Fibroblast of the aortic adventitia (primary cell): ENCODE measurements around the gene ZMIZ1. TPM values are rescaled to one million over a fixed set of nuclear protein-coding genes. Genes with fewer than 3 reads are reported as not detected.

Experiments
- DNase-seq: peaks from one replicate; pipeline ENCODE4 v3.0.0-alpha.2; 2010; ENCODE audit warnings: low read depth
- H3K4me3 ChIP-seq: 2 replicates; pipeline ENCODE4 v1.5.1; 2011; ENCODE audit warnings: low read depth, mild to moderate bottlenecking, control low read depth, low read length, moderate library complexity
- total RNA-seq: library from RNA; depleted of rRNA; stranded (reverse); fragments of >200 nt; gene quantifications from 2 replicates; pipeline ENCODE4 v1.2.3, GENCODE V29; 2012; ENCODE audit warnings: low replicate concordance
- TF ChIP-seq, protein P1 (sequence below): IDR thresholded peaks from 2 replicates; pipeline ENCODE4 v1.5.1; 2011; ENCODE audit warnings: mild to moderate bottlenecking, low read length, control low read depth, inconsistent platforms; ENCODE audit not compliant: insufficient read depth

The ZMIZ1 gene
- total RNA-seq, 1 donor: 28.1 TPM

DNA sequence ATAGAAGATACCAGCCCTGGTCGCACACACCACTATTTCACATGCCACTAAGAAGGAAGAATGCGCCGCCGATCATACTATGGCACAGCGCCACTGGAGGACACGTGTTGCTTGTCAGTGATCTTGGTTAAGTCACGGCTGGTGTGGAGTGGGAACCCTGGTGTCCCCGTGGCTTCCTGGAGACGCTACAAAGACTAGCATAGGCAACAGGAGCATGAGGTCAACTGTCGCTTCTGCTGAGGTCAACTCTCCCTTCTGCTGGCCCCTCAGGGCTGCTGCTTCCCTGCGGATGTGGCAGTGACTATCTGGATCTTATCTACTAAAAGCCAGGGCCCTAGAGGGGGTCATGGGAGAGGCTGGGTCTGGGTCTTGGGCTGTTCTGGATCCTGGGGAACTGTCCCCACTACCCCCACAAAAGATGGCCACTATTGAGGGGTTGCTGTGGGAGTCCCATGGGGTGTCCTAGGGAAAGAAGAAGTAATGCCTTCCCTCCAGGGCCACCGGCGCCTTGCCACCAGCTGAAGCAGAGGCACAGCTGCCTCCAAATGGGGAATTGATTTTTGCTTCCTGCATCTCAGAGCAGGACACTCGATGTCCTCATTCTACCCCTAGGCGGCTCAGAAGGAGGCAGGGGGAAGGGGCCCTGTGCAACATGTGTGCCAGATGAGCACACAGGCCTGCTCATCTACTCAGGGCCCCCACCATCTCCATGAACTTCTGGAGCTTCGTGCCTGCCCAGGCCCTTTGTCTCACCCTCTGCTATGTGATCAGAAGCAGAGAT, 201.9 kb downstream of the ZMIZ1 start:
- H3K4me3 ChIP-seq: no peak overlapping the region
- TF ChIP-seq, protein P1, sequence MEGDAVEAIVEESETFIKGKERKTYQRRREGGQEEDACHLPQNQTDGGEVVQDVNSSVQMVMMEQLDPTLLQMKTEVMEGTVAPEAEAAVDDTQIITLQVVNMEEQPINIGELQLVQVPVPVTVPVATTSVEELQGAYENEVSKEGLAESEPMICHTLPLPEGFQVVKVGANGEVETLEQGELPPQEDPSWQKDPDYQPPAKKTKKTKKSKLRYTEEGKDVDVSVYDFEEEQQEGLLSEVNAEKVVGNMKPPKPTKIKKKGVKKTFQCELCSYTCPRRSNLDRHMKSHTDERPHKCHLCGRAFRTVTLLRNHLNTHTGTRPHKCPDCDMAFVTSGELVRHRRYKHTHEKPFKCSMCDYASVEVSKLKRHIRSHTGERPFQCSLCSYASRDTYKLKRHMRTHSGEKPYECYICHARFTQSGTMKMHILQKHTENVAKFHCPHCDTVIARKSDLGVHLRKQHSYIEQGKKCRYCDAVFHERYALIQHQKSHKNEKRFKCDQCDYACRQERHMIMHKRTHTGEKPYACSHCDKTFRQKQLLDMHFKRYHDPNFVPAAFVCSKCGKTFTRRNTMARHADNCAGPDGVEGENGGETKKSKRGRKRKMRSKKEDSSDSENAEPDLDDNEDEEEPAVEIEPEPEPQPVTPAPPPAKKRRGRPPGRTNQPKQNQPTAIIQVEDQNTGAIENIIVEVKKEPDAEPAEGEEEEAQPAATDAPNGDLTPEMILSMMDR: no peak
- no peak for DNase-seq

DNA sequence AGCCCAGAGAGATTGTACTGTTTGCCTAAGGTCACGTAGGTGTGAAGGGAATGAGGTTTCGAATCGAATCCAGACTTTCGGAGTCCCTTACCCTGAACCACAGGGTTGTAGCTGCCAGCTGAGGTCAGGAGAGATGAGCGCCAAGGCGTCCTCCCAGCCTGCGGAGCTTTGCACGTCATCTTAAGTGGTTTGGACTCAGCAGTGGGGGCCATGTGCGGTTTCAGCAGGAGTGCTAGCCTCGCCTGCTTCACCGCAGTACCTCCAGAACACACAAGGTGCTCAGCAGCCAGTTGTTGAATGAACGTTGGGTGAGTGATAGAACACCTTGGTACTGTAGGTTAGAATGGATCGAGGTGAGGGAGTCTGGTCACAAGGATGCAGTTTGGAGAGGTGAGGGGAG, 203.6 kb downstream of the ZMIZ1 start:
- TF ChIP-seq, protein P1: no peak
- no peak overlapping the region for H3K4me3 ChIP-seq
- no peak for DNase-seq

DNA sequence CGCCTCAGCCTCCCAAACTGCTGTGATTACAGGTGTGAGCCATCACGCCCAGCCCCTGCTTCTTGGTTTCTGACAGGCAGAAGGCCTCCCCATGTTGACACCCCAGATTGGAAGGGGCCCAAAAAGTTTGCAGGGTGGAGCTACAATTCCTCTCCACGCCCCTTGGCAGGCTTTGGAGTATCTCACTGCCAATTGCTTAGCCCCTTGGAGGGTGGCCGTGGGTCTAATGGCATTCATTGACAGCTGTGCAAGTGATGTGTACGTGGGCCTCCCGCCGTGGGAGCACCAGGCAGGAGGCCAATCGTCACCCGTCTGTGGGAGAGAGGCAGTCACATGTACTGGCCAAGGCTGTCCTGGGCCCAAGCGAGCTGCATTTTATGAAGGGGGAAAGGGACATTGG, 204.8 kb downstream of the ZMIZ1 start:
- DNase-seq: peak; percentile 34
- TF ChIP-seq, protein P1: no peak
- no peak overlapping the region for H3K4me3 ChIP-seq

DNA sequence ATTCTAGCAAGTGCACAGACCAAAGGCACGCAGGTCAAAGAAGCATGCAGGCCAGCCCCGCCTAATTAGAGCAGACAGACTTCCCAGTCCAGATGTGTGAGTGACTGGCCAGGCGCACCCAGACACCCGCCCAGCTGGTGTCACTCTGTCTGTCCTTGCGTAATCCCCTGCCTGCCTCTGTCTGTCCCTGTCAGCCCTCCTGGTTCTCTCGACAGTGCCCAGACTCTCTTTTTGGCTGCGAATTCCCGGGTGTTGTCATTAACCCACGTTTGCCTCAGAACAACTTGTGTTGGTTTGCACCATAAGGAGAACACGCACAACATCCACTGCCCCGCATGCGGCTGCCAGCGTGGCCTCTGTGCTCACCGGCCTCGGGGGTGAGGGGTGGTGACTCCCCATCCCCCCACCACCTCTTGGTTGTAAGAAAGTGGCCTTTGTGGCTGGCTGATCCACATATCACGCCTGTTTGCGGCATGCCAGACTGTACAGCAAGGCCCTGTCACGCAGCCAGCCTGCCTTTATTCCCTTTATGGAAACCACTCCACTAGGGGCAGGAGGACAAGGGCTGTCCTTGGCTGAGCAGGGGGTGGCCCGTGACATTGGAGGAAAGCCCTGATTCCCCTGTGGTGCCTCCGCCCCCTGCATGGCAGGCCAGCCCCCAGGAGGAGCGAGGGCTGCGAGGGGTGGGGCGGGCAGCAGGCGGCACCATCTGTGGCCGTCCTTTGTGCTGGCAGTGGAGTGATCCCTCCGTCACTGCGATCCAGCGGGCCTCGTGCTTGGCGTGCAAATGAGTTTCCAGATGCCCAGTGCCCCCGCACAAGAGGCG, 205.7 kb downstream of the ZMIZ1 start:
- no peak overlapping the region for H3K4me3 ChIP-seq
- peak; percentile 59 for DNase-seq
- TF ChIP-seq, protein P1: no peak

DNA sequence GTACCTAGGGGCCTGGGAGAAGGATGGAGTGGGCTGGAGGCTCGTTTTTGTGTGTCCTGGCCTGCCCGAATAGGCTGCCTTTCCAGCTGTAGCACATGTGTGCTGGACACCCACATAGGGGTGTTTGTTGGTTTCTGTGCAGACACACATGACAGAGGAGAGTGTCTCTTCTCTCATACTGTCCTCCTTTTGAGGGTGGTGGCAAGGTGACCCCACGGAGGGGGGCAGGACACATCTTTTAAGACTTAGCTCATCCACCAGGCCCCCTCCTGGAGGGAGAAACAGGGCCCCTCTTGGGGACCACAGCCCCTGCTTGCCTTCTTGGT, 206.3 kb downstream of the ZMIZ1 start:
- DNase-seq: no peak
- TF ChIP-seq, protein P1: no peak
- H3K4me3 ChIP-seq: no peak overlapping the region

DNA sequence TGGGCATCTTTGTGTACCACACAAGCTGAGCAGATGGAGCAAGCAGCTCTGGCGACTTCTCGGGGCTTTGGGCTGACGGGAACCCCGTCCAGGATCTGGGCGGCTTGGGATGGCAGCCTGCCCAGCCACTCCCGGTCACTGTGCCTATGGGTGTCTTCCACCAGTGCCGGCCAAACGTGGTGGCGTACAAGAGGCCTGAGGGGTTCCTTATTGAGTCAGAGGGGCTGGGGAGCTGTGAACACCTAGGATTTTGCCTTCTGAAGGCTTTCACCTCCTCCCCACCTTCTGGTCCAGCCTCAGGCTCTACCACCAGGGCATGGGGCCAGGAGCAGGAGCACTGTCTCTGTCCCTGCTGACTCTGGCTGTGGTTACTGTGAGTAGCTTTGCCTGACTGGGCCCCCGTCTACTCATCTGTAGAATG, 206.7 kb downstream of the ZMIZ1 start:
- H3K4me3 ChIP-seq: no peak overlapping the region
- no peak for DNase-seq
- TF ChIP-seq, protein P1: no peak
